Duodenal mucosa (tissue), 2 donors: ENCODE results near the gene KDM6B.

Experiments
- H3K27ac ChIP-seq: one replicate; pipeline ENCODE4 v1.7.0; 2013; ENCODE audit warnings: low read depth, low read length
- H3K27me3 ChIP-seq, 2 donors: one replicate each; pipeline ENCODE4 v1.7.0; 2013; ENCODE audit warnings: low read length in 2 of 2, control low read depth in 1 of 2; ENCODE audit not compliant: insufficient read depth in 2 of 2, control insufficient read depth in 1 of 2
- H3K36me3 ChIP-seq, 2 donors: one replicate each; pipeline ENCODE4 v1.7.0; 2013; ENCODE audit warnings: low read length in 2 of 2, control low read depth in 1 of 2; ENCODE audit not compliant: insufficient read depth in 2 of 2, control insufficient read depth in 1 of 2
- H3K4me1 ChIP-seq, 2 donors: one replicate each; pipeline ENCODE4 v1.7.0; 2013; ENCODE audit warnings: low read length in 2 of 2, control low read depth in 1 of 2; ENCODE audit not compliant: insufficient read depth in 2 of 2, control insufficient read depth in 1 of 2
- H3K4me3 ChIP-seq, 2 donors: one replicate each; pipeline ENCODE4 v1.7.0; 2013; ENCODE audit warnings: low read length in 2 of 2, low read depth in 1 of 2
- H3K9ac ChIP-seq, 2 donors: one replicate each; pipeline ENCODE4 v1.7.0; 2013; ENCODE audit warnings: low read length in 2 of 2, low read depth in 1 of 2
- H3K9me3 ChIP-seq, 2 donors: one replicate each; pipeline ENCODE4 v1.7.0; 2013; ENCODE audit warnings: low read length in 2 of 2, control low read depth in 1 of 2; ENCODE audit not compliant: control insufficient read depth in 1 of 2

Gene KDM6B

DNA sequence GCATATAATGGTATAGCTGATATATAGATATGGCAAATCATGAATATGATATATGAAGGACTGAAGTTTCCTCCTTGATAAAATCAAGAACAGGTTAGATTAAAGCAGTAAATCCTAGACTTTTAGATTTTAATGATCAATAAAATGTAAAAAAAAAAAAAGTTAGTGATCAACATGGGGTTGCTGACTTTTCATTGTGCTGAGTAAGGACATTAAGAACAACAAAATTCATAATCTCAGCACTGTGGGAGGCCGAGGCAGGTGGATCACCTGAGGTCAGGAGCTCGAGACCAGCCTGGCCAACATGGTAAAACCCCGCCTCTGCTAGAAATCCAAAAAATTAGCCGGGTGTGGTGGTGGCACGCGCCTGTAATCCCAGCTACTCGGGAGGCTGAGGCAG, 44.2 kb downstream of the KDM6B start:
- no peaks in the 10 kb centered on the region for H3K9me3 ChIP-seq
- no peak overlapping the region for H3K27ac ChIP-seq
- H3K4me3 ChIP-seq = no peak overlapping the region
- peaks cover 13% of the 10 kb centered on the region in 2 donors for H3K4me1 ChIP-seq
- no peak overlapping the region for H3K9ac ChIP-seq
- no peaks in the 10 kb centered on the region for H3K27me3 ChIP-seq
- H3K36me3 ChIP-seq = peaks cover 4 to 9% of the 10 kb centered on the region in 2 donors

DNA sequence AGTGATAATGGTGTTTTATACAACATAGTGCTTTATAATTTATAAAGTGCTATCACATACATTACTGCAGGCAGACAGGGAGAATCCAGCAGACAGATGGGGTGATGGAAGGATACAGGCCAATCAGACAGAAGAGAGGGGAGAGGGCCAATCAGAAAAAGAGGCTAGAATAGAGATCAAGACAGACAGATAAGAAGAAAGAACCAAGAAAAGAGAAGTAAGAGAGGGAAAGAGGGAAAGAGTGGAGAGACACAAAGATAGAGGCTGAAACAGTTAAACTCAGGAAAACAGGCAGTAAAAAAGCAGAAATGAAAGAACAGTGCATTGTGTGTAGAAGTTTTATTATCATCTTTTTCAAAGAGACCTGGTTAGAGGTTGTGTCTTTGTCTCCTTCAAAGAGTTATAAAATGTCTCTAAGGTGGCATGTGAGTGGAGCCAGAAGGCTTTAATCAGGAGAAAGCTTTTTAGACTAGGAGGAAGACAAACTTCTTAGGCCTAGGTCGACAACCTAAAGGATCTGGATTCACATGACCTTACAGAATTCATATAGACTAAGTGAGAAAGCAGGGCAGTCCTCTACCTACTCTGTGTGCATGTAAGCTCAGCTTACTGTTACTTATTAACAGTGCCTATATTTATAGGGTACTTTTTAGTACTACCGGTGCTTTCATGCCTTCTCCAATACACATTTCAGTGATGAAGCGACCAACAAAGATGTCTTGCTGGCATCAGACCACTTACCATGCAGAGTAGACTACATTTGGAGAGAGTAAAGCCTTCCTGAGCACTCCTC, 46.3 kb downstream of the KDM6B start:
- Histone ChIP-seq H3K27me3 (no peaks in the 10 kb centered on the region), H3K4me1 (peaks cover 13 to 18% of the 10 kb centered on the region in 2 donors), H3K9ac (no peak overlapping the region), H3K9me3 (no peaks in the 10 kb centered on the region), H3K4me3 (no peak overlapping the region), H3K27ac (no peak overlapping the region), H3K36me3 (peaks cover 4 to 9% of the 10 kb centered on the region in 2 donors)

DNA sequence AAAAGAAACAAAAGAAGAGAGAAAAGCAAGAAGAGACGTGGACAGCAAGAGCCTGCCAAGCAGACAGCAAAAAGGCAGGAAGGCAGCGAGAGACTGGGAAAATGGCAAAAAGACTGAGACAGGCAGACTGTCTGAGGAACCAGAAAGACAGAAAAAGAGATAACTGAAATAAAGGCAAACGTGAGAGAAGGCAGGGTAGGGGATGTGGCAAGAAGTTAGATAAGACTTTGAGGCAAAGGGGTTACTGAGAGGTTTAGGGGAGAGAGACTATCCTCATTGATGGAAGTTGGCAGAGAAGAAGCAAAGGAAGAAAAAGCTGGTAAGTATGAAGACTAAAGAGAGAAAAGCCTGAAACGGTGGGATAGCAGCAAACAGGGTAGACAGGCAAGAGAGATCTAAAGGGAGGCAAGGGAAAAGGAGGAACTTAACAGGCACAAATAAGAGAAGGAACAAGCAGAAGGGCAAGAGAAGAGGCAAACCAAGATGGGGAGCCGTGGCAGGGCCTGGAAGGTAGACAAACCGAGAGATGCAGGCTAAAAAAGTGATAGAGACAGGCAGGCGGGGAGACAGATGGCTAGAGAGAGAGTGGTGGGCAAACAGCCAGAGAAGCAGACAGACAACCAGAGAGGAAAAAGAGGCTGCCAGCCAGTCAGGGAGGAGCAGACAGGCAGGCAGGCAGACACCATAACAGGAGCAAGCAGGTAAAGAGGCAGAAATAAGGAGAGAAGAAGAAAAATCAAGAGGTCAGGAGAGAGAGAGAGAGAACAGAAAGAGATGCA, 47.4 kb downstream of the KDM6B start:
- Histone ChIP-seq H3K27me3 (no peaks in the 10 kb centered on the region), H3K4me3 (no peak overlapping the region), H3K4me1 (peaks cover 22 to 23% of the 10 kb centered on the region in 2 donors), H3K9me3 (no peaks in the 10 kb centered on the region), H3K36me3 (peaks cover 4 to 9% of the 10 kb centered on the region in 2 donors), H3K9ac (no peak overlapping the region), H3K27ac (no peak overlapping the region)

DNA sequence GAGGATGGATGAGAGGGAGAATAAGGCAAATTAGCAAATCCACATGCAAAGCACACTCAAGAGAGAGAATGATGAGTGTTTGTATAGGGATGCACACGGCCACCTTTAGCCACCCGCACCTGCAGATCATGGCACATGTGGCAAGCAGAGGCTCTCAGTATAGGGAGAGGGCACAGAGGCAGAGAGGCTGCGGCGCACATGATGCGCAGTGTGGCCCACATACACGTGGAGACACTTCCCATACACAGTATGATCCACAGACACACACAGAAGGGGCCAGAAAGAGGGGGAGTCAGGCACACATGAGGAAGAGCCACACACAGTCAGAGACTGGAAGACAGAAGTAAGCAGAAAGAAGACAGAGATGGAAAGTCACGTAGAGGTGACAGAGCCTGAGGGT, 48.1 kb downstream of the KDM6B start:
- Histone ChIP-seq H3K27ac (no peak overlapping the region), H3K27me3 (no peaks in the 10 kb centered on the region), H3K4me3 (no peak overlapping the region), H3K9me3 (no peaks in the 10 kb centered on the region), H3K9ac (no peak overlapping the region), H3K4me1 (peaks cover 28 to 29% of the 10 kb centered on the region in 2 donors), H3K36me3 (peaks cover 4 to 9% of the 10 kb centered on the region in 2 donors)

DNA sequence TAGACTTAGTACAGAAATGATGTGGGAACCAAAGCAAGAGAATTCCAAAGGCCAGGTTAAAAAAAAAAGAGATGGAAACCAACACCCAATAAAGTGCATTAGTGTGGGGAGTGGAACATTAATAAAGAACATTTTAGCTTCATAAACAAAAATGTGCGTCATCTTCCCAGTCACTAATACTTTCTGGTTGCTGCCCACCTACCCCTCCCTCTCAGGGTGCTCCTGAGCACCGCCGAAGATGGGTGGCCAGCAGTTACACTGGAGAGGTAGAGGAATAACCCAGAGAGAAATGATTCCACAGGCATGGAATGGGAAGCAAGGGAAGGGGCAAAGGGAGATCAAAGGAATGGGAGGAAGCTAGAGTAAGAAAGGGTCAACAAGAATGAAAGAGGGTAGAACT, 48.6 kb downstream of the KDM6B start:
- peaks cover 4 to 9% of the 10 kb centered on the region in 2 donors for H3K36me3 ChIP-seq
- H3K27ac ChIP-seq = no peak overlapping the region
- no peak overlapping the region for H3K9ac ChIP-seq
- no peak overlapping the region for H3K4me3 ChIP-seq
- peaks cover 29 to 34% of the 10 kb centered on the region in 2 donors for H3K4me1 ChIP-seq
- H3K27me3 ChIP-seq = no peaks in the 10 kb centered on the region
- no peaks in the 10 kb centered on the region for H3K9me3 ChIP-seq
